IMR-90 (cell line): ENCODE results near the gene GALNT14. TPM values are rescaled to one million over a fixed set of nuclear protein-coding genes. Genes with fewer than 3 reads are reported as not detected.

Experiments
- ATAC-seq: fragments of 200-7000 bp; cut with Tn5 transposase; 2 replicates; pipeline ENCODE4 v1.9.1; 2020; ENCODE audit warnings: low read depth, mild to moderate bottlenecking, moderate library complexity
- BruUV-seq: library from RNA; stranded (reverse); fragments of 400-500 nt; replicated peaks from 2 replicates; lab custom pipeline; 2021; lab: Mats Ljungman, UMichigan
- CTCF ChIA-PET: fragments of 300-600 bp; formaldehyde crosslinking; extraction: SDS; loops from one replicate; lab custom pipeline; 2021; ENCODE audit warnings: antibody characterized with exemption; lab: Yijun Ruan, JAX
- POLR2A ChIA-PET: fragments of 300-600 bp; sonication (Branson Sonifier 250); formaldehyde crosslinking; loops from one replicate; lab custom pipeline; 2022; ENCODE audit warnings: antibody characterized with exemption; ENCODE audit not compliant: unreplicated experiment; lab: Charles Lee
- DNase-seq: peaks from one replicate; pipeline ENCODE4 v3.0.0; 2013
- H2AFZ ChIP-seq: replicated peaks from 2 replicates; pipeline ENCODE3; 2013; ENCODE audit warnings: low read length, mild to moderate bottlenecking; ENCODE audit not compliant: poor library complexity
- H2AK5ac ChIP-seq: 2 replicates; pipeline ENCODE4 v1.6.1; 2013; ENCODE audit warnings: low read depth, low read length, inconsistent platforms
- H2AK9ac ChIP-seq: replicated peaks from 2 replicates; pipeline ENCODE3; 2013; ENCODE audit warnings: mild to moderate bottlenecking, low read depth, low read length, moderate library complexity; ENCODE audit not compliant: poor library complexity
- H2BK120ac ChIP-seq: 2 replicates; pipeline ENCODE4 v1.6.1; 2013; ENCODE audit warnings: low read depth, low read length, inconsistent platforms
- H2BK15ac ChIP-seq: 3 replicates; pipeline ENCODE4 v1.6.1; 2013; ENCODE audit warnings: low read depth, low read length, inconsistent platforms
- H2BK20ac ChIP-seq: 2 replicates; pipeline ENCODE4 v1.6.1; 2013; ENCODE audit warnings: low read depth, mild to moderate bottlenecking, inconsistent platforms, low read length, moderate library complexity
- H2BK5ac ChIP-seq: 2 replicates; pipeline ENCODE4 v1.6.1; 2013; ENCODE audit warnings: mild to moderate bottlenecking, low read depth, low read length, inconsistent platforms; ENCODE audit not compliant: poor library complexity, severe bottlenecking
- H3K14ac ChIP-seq: replicated peaks from 2 replicates; pipeline ENCODE4 v1.6.1; 2013; ENCODE audit warnings: low read depth, low read length, inconsistent platforms
- H3K18ac ChIP-seq: 2 replicates; pipeline ENCODE4 v1.6.1; 2013; ENCODE audit warnings: low read depth, low read length, control low read depth
- H3K23ac ChIP-seq: 2 replicates; pipeline ENCODE4 v1.6.1; 2013; ENCODE audit warnings: low read depth, low read length, inconsistent platforms
- H3K27ac ChIP-seq: 2 replicates; pipeline ENCODE4 v1.5.1; 2013; ENCODE audit warnings: mild to moderate bottlenecking, control low read depth, low read length; ENCODE audit not compliant: insufficient read depth
- H3K27me3 ChIP-seq: 2 replicates; pipeline ENCODE4 v1.6.1; 2013; ENCODE audit warnings: low read length; ENCODE audit not compliant: control insufficient read depth, insufficient read depth
- H3K36me3 ChIP-seq: 2 replicates; pipeline ENCODE4 v1.6.1; 2013; ENCODE audit warnings: low read length, mixed read lengths; ENCODE audit not compliant: control insufficient read depth, insufficient read depth
- H3K4ac ChIP-seq: 2 replicates; pipeline ENCODE4 v1.6.1; 2013; ENCODE audit warnings: low read depth, low read length, inconsistent platforms
- H3K4me1 ChIP-seq: 2 replicates; pipeline ENCODE4 v1.6.1; 2013; ENCODE audit warnings: low read length, mixed read lengths; ENCODE audit not compliant: control insufficient read depth, insufficient read depth
- H3K4me2 ChIP-seq: 2 replicates; pipeline ENCODE4 v1.6.1; 2013; ENCODE audit warnings: low read depth, mild to moderate bottlenecking, control low read depth, low read length, moderate library complexity
- H3K4me3 ChIP-seq: 2 replicates; pipeline ENCODE4 v1.5.1; 2013; ENCODE audit warnings: low read depth, mild to moderate bottlenecking, control low read depth, low read length, moderate library complexity; ENCODE audit not compliant: insufficient read depth
- H3K56ac ChIP-seq: 2 replicates; pipeline ENCODE4 v1.6.1; 2013; ENCODE audit warnings: low read length, inconsistent platforms; ENCODE audit not compliant: insufficient read depth; ENCODE audit errors: extremely low read depth
- H3K79me1 ChIP-seq, 2 experiments: 2 replicates each; pipeline ENCODE4 v1.6.1; 2013; ENCODE audit warnings: low read length in 2 of 2, inconsistent platforms in 1 of 2, low read depth in 1 of 2
- H3K9ac ChIP-seq: 2 replicates; pipeline ENCODE4 v1.6.1; 2013; ENCODE audit warnings: low read depth, low read length, control low read depth
- H3K9me1 ChIP-seq: 2 replicates; pipeline ENCODE4 v1.6.1; 2013; ENCODE audit warnings: low read length, inconsistent platforms; ENCODE audit not compliant: insufficient read depth
- H3K9me3 ChIP-seq: 2 replicates; pipeline ENCODE4 v1.6.1; 2013; ENCODE audit warnings: low read length; ENCODE audit not compliant: control insufficient read depth, insufficient read depth
- H4K20me1 ChIP-seq: 2 replicates; pipeline ENCODE4 v1.6.1; 2013; ENCODE audit warnings: low read length, inconsistent platforms; ENCODE audit not compliant: insufficient read depth
- H4K5ac ChIP-seq: 2 replicates; pipeline ENCODE4 v1.6.1; 2013; ENCODE audit warnings: mild to moderate bottlenecking, low read depth, low read length, control low read depth
- H4K8ac ChIP-seq, 2 experiments: 2 replicates each; pipeline ENCODE4 v1.6.1; 2013; ENCODE audit warnings: low read depth in 2 of 2, low read length in 2 of 2, control low read depth in 1 of 2, inconsistent platforms in 1 of 2
- H4K91ac ChIP-seq: 2 replicates; pipeline ENCODE4 v1.6.1; 2013; ENCODE audit warnings: low read depth, low read length, inconsistent platforms; ENCODE audit not compliant: insufficient read depth
- BHLHE40 ChIP-seq: fragments of 150-350 bp; IDR thresholded peaks from 2 replicates; pipeline ENCODE4 v1.6.1; 2016; ENCODE audit warnings: mild to moderate bottlenecking, low read depth, low read length
- CEBPB ChIP-seq: IDR thresholded peaks from 2 replicates; pipeline ENCODE4 v1.6.1; 2012; ENCODE audit warnings: low read depth, low read length, improper control_type of control experiment
- FOS ChIP-seq: fragments of 150-350 bp; IDR thresholded peaks from 2 replicates; pipeline ENCODE4 v1.6.1; 2016; ENCODE audit warnings: low read depth, low read length
- MAFK ChIP-seq: IDR thresholded peaks from 2 replicates; pipeline ENCODE4 v1.6.1; 2012; ENCODE audit warnings: low read depth, low read length, improper control_type of control experiment
- MAZ ChIP-seq: IDR thresholded peaks from 2 replicates; pipeline ENCODE4 v1.6.1; 2012; ENCODE audit warnings: low read depth, mild to moderate bottlenecking, low read length, improper control_type of control experiment, moderate library complexity, borderline replicate concordance
- MXI1 ChIP-seq: IDR thresholded peaks from 2 replicates; pipeline ENCODE4 v1.6.1; 2012; ENCODE audit warnings: low read depth, mild to moderate bottlenecking, low read length, moderate library complexity, borderline replicate concordance
- NFE2L2 ChIP-seq: fragments of 150-350 bp; IDR thresholded peaks from 2 replicates; pipeline ENCODE4 v1.6.1; 2016; ENCODE audit warnings: low read depth, mild to moderate bottlenecking, low read length
- POLR2A ChIP-seq: IDR thresholded peaks from 2 replicates; pipeline ENCODE4 v1.6.1; 2012; ENCODE audit warnings: mild to moderate bottlenecking, low read depth, low read length
- RAD21 ChIP-seq: IDR thresholded peaks from 2 replicates; pipeline ENCODE4 v1.6.1; 2012; ENCODE audit warnings: low read length, improper control_type of control experiment
- RCOR1 ChIP-seq: IDR thresholded peaks from 2 replicates; pipeline ENCODE4 v1.6.1; 2012; ENCODE audit warnings: mild to moderate bottlenecking, low read length, improper control_type of control experiment; ENCODE audit not compliant: insufficient replicate concordance
- RFX5 ChIP-seq: IDR thresholded peaks from 2 replicates; pipeline ENCODE4 v1.8.0; 2012; ENCODE audit warnings: low read depth, mild to moderate bottlenecking, low read length, moderate library complexity
- SMC3 ChIP-seq: fragments of 150-350 bp; IDR thresholded peaks from 2 replicates; pipeline ENCODE4 v1.6.1; 2016; ENCODE audit warnings: low read depth, mild to moderate bottlenecking, antibody characterized with exemption, low read length, moderate library complexity
- USF2 ChIP-seq: fragments of 150-350 bp; IDR thresholded peaks from 2 replicates; pipeline ENCODE4 v1.6.1; 2017; ENCODE audit warnings: mild to moderate bottlenecking, antibody characterized with exemption, low read length, low read depth
- WGBS, 2 experiments: methylation state at CpG; one replicate each; pipeline versions ENCODE4 v1.1.5 to v1.1.7; 2013; ENCODE audit warnings: missing lambda C conversion rate in 2 of 2; ENCODE audit not compliant: insufficient read length in 1 of 2; ENCODE audit errors: extremely low coverage in 2 of 2; 5-methylcytosine and 5-hydroxymethylcytosine counted together
- dilution Hi-C: fragments of 300-500 bp; cut with HindIII; formaldehyde crosslinking; loops from one replicate; pipeline ENCODE4 v1.14.3; 2018; ENCODE audit warnings: low sequenced_read_pairs; ENCODE audit not compliant: unreplicated experiment
- in situ Hi-C: fragments of 300-500 bp; cut with MboI; formaldehyde crosslinking; loops from 3 replicates; pipeline ENCODE4 v1.14.3; 2019; ENCODE audit warnings: low sequenced_read_pairs, inconsistent platforms, mixed read lengths
- intact Hi-C: fragments of 100-400 bp; cut with micrococcal nuclease; formaldehyde crosslinking; loops from 2 replicates; pipeline ENCODE4 v1.10.0; 2022
- polyA plus RNA-seq, 3 experiments: library from polyadenylated mRNA; depleted of rRNA; stranded (reverse); fragments of >200 nt; gene quantifications; 2 replicates each; pipeline ENCODE4 v1.2.3, GENCODE V29; 2012; ENCODE audit warnings: low replicate concordance in 1 of 3
- total RNA-seq: library from RNA; depleted of rRNA; stranded (reverse); fragments of >200 nt; gene quantifications from 2 replicates; pipeline ENCODE4 v1.2.3, GENCODE V29; 2012

Gene GALNT14
- total and polyA plus RNA-seq, 2 of the 4 experiments (the other 2 are of a cell fraction): 0.15 to 0.18 TPM

DNA sequence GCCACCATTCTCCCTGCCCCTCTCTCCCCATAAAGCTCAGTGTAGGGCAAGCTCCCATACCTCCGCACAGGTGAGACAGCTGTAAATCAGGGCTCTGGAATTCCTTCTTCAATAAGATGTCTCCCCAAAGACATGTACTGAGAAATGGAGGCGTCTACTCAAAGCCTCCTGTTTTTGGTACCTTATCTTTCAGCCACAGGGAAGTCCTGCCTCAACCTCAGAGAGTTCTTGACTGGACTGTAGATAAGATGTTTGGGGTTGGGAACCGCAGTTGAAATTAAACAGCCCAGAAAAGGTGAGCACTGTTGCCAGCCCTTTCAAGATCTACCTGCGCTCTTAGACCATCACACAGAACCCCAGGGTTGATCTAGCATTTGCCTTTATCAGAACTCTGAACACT lies 1.4 kb upstream of the GALNT14 start:
- no peak overlapping the region for H2BK15ac ChIP-seq
- no peak overlapping the region for H3K4ac ChIP-seq
- H3K4me1 ChIP-seq: no peaks in the 10 kb centered on the region
- no peaks in the 10 kb centered on the region for H3K79me1 ChIP-seq
- H2AK5ac ChIP-seq: no peak overlapping the region
- no peak overlapping the region for H4K91ac ChIP-seq
- no peak overlapping the region for H2BK120ac ChIP-seq
- no peak overlapping the region for H3K56ac ChIP-seq
- H4K8ac ChIP-seq: no peak overlapping the region
- no peak overlapping the region for H2BK20ac ChIP-seq
- TF ChIP-seq SMC3 (no peak), BHLHE40 (no peak), USF2 (no peak), MXI1 (no peak), FOS (no peak), CEBPB (no peak), RFX5 (no peak), POLR2A (no peak), RAD21 (no peak), MAFK (no peak), RCOR1 (no peak), MAZ (no peak), NFE2L2 (no peak)
- no peak overlapping the region for H3K4me2 ChIP-seq
- dilution Hi-C loops (no loop called here), intact Hi-C loops (no loop called here), in situ Hi-C loops (no loop called here)
- H3K14ac ChIP-seq: no peak overlapping the region
- no peak overlapping the region for H3K23ac ChIP-seq
- no peak overlapping the region for H3K27ac ChIP-seq
- peaks cover 63% of the 10 kb centered on the region for H3K27me3 ChIP-seq
- no peak for ATAC-seq
- no peaks in the 10 kb centered on the region for H4K20me1 ChIP-seq
- H3K36me3 ChIP-seq: no peaks in the 10 kb centered on the region
- H3K9ac ChIP-seq: no peak overlapping the region
- ChIA-PET POLR2A (no interaction called here), CTCF (no interaction called here)
- H3K18ac ChIP-seq: no peak overlapping the region
- no peak overlapping the region for H3K4me3 ChIP-seq
- H3K9me3 ChIP-seq: no peaks in the 10 kb centered on the region
- no peak overlapping the region for H4K5ac ChIP-seq
- no TSS peak for BruUV-seq
- no CpG with 5 or more reads among the region's 4 CpGs for WGBS, 2 experiments
- H2AFZ ChIP-seq: no peak overlapping the region
- H3K9me1 ChIP-seq: no peaks in the 10 kb centered on the region
- no peak for DNase-seq
- no peak overlapping the region for H2BK5ac ChIP-seq
- no peak overlapping the region for H2AK9ac ChIP-seq
